ENCODE results near the gene USP28.

The USP28 gene

DNA sequence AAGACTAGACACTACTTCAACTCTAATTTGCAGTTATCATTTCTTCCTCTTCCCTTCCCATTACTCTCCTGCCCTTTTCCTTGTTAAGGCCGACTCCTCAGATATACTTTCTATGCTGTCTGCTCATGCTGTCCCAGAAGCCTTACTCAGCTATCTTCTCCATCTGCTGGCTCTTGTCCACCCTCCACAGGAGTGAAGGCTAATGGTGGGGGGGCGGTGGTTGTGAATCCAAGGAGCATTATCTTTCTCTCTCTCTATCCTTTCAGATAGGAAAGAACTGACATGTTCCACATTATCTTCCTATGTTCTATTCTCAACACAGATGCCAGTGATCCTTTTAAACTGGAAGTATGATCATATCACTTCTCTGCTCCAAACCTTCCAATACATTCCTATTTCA, 37.4 kb downstream of the USP28 start:
- no peak for DNase-seq (ENCODE audit: low read depth)

DNA sequence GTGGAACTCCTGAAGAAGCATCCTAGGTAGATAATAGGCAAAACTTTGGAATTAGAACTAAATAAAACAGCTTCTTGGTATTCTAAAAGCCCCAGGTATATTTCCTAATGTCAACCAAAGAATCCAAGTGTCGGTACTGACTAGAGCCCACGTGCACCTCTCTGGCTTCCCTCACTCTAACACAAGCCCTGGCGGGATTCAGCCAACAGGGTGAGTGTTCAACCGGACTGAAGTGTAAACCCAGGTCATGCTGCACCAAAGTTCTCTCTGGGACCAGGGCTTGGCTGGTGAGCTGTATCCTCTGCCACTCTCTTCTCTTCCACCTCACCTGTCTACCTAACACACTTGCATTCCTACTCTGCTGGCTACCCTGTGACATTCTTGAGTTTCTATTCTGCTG, 40.1 kb downstream of the USP28 start:
- no peak for DNase-seq (ENCODE audit: low read depth)
- TF ChIP-seq, protein P1, sequence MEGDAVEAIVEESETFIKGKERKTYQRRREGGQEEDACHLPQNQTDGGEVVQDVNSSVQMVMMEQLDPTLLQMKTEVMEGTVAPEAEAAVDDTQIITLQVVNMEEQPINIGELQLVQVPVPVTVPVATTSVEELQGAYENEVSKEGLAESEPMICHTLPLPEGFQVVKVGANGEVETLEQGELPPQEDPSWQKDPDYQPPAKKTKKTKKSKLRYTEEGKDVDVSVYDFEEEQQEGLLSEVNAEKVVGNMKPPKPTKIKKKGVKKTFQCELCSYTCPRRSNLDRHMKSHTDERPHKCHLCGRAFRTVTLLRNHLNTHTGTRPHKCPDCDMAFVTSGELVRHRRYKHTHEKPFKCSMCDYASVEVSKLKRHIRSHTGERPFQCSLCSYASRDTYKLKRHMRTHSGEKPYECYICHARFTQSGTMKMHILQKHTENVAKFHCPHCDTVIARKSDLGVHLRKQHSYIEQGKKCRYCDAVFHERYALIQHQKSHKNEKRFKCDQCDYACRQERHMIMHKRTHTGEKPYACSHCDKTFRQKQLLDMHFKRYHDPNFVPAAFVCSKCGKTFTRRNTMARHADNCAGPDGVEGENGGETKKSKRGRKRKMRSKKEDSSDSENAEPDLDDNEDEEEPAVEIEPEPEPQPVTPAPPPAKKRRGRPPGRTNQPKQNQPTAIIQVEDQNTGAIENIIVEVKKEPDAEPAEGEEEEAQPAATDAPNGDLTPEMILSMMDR (conservative IDR thresholded peaks at IDR 0.05; ENCODE audit: low read length) = no peak

More for the DNA sequence above, 37.4 kb downstream of the USP28 start:
- H3K4me3 ChIP-seq (ENCODE audit: low read length) = no peak overlapping the region
- TF ChIP-seq, protein P1 (conservative IDR thresholded peaks at IDR 0.05; ENCODE audit: low read length) = no peak

DNA sequence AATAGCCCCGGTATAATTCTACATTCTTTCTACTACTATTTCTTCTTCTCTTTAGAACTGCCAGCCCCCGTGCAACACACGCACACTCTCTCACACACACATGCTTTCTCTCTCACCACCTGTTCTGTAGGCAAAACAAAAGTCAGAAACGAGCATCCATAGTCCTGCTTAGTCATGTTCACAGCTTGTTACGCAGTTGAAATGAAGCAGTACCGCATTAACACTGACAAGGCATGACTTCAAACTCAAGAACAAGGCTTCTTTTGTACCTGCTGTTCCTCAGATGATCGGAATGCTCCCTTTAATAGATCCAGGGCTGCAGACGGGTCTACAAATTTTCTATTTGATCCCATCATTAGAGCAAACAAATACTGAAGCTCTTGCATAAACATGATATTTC, 42.2 kb downstream of the USP28 start:
- H3K4me3 ChIP-seq (ENCODE audit: low read length) = no peak overlapping the region
- TF ChIP-seq, protein P1 (conservative IDR thresholded peaks at IDR 0.05; ENCODE audit: low read length) = no peak
- DNase-seq (ENCODE audit: low read depth) = no peak

More for the DNA sequence above, 40.1 kb downstream of the USP28 start:
- no peak overlapping the region for H3K4me3 ChIP-seq (ENCODE audit: low read length)

DNA sequence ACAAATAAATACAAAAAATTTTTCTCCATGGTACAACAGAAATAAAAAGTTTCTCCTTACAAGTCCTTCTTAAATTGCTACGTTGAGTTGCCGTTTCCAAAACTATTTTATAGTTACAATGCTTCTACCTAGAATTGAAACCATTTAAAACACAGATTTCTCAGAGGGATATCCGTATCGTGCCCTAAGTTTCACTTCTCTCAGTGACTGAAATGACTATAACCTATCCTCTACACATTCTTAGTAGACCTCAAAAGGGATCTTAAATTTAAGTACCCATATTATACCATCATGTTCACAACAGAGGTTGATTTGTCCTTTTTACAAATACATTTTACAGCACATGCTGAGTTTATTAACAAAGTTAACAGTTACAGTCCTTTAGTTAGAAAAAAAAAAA, 44.1 kb downstream of the USP28 start:
- TF ChIP-seq, protein P1 (conservative IDR thresholded peaks at IDR 0.05; ENCODE audit: low read length) = no peak
- no peak overlapping the region for H3K4me3 ChIP-seq (ENCODE audit: low read length)
- no peak for DNase-seq (ENCODE audit: low read depth)

DNA sequence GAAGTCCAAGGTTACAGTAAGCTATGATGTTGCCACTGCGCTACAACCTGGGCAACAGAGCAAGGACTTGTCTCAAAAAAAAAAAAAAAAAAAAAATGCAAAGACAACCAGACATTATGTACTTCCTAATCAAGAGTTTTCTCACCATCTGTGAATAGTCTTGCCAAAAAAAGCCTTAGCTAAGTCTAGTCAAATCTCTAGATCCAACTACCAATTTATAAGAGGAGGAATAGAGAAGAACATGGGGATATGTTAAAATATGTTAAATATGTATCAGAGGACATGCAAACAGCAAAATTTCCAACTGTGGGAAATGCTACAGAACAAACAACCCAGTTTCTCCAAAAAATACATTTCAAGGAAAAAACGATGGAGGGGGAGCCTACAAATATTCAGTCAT, 45.6 kb downstream of the USP28 start:
- DNase-seq (ENCODE audit: low read depth) = no peak
- TF ChIP-seq, protein P1 (conservative IDR thresholded peaks at IDR 0.05; ENCODE audit: low read length) = no peak
- H3K4me3 ChIP-seq (ENCODE audit: low read length) = no peak overlapping the region

DNA sequence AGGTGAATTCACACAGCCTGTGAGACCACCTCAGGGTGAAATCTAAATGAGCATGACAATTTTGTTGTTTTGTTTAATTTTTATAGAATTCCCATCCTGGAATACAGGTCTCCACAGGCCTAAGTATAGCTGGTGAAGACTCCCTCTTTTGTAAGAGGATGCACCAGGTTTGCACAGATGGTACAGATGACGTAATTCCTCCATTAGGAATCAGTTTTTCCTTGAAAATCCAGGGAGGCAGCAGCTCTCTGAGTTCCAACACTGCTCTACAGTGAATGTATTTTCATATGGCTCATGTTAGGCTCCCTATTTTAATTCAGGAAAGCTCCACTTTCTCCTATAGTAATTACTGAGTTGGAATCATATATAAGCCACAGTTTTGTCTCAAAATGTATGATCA, 47.2 kb downstream of the USP28 start:
- DNase-seq (ENCODE audit: low read depth) = no peak
- H3K4me3 ChIP-seq (ENCODE audit: low read length) = no peak overlapping the region
- TF ChIP-seq, protein P1 (conservative IDR thresholded peaks at IDR 0.05; ENCODE audit: low read length) = no peak

DNA sequence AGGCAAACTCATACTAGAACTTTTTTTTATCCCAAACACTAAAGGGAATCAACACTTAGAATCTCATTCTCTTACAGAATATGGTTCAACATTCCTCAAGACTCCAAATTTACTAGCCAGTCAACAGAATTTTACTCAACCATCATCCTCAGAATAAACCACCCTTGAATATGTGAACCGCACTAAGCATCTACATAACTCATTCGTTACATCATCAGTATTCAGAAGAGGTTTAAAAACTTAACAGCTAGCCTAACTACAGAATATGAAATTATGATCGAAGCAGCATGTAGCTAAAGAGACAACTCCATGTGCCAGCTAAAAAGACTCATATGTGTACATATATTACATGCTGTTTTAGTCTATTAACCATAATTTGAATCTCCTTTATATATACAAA, 47.9 kb downstream of the USP28 start:
- TF ChIP-seq, protein P1 (conservative IDR thresholded peaks at IDR 0.05; ENCODE audit: low read length) = no peak

More for the DNA sequence above, 47.9 kb downstream of the USP28 start:
- no peak overlapping the region for H3K4me3 ChIP-seq (ENCODE audit: low read length)
- DNase-seq (ENCODE audit: low read depth) = no peak
